Testis (tissue), 2 donors: ENCODE data around the gene PHF23.

Source experiments
- POLR2A ChIP-seq: fragments of 450-650 bp; IDR thresholded peaks from one replicate; pipeline ENCODE4 v1.6.1; 2017; ENCODE audit warnings: antibody characterized with exemption, mild to moderate bottlenecking, moderate library complexity
- TF ChIP-seq, protein P1 (sequence below), 3 experiments: fragments of 450-650 bp in 2 of 3; fragments of 200-600 bp in 1 of 3; sonication (generic) in 1 of 3; IDR thresholded peaks; one replicate each; pipeline ENCODE4 v1.5.1; 2016 to 2019; ENCODE audit warnings: antibody characterized with exemption in 3 of 3, mild to moderate bottlenecking in 2 of 3, moderate library complexity in 1 of 3

DNA sequence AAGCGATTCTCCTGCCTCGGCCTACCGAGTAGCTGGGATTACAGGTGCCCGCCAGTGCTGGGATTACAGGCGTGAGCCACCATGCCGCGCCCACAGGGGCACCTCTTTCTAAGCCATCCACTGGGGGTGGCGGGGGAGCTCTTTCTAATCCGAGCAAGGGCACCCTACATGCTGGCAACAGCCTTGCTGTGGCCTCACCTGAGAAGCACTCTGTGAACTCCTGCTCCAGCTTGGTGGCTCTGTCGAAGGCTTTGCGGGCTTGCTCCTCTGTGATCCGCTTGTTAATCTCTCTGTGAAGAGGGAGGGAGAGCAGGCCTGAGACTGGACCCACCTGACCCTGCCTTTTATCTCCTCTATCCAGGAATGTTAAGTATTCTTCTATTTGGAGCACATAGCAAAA, 48.2 kb downstream of the PHF23 start:
- TF ChIP-seq, protein P1, sequence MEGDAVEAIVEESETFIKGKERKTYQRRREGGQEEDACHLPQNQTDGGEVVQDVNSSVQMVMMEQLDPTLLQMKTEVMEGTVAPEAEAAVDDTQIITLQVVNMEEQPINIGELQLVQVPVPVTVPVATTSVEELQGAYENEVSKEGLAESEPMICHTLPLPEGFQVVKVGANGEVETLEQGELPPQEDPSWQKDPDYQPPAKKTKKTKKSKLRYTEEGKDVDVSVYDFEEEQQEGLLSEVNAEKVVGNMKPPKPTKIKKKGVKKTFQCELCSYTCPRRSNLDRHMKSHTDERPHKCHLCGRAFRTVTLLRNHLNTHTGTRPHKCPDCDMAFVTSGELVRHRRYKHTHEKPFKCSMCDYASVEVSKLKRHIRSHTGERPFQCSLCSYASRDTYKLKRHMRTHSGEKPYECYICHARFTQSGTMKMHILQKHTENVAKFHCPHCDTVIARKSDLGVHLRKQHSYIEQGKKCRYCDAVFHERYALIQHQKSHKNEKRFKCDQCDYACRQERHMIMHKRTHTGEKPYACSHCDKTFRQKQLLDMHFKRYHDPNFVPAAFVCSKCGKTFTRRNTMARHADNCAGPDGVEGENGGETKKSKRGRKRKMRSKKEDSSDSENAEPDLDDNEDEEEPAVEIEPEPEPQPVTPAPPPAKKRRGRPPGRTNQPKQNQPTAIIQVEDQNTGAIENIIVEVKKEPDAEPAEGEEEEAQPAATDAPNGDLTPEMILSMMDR (IDR thresholded peaks at IDR 0.05), result no peak
- TF ChIP-seq POLR2A, result no peak
